ENCODE measurements around the gene PPP1R9B. TPM values are rescaled to one million over a fixed set of nuclear protein-coding genes. Genes with fewer than 3 reads are reported as not detected.

Gene PPP1R9B
- total RNA-seq: 92.6 TPM
- long read RNA-seq, full-length matches to known transcripts: 5 of 17 reads
- long read RNA-seq, partial matches to known transcripts: 10 of 17 reads
- long read RNA-seq, other reads (novel, unspliced or antisense): 2 of 17 reads

- TF ChIP-seq, protein P1, sequence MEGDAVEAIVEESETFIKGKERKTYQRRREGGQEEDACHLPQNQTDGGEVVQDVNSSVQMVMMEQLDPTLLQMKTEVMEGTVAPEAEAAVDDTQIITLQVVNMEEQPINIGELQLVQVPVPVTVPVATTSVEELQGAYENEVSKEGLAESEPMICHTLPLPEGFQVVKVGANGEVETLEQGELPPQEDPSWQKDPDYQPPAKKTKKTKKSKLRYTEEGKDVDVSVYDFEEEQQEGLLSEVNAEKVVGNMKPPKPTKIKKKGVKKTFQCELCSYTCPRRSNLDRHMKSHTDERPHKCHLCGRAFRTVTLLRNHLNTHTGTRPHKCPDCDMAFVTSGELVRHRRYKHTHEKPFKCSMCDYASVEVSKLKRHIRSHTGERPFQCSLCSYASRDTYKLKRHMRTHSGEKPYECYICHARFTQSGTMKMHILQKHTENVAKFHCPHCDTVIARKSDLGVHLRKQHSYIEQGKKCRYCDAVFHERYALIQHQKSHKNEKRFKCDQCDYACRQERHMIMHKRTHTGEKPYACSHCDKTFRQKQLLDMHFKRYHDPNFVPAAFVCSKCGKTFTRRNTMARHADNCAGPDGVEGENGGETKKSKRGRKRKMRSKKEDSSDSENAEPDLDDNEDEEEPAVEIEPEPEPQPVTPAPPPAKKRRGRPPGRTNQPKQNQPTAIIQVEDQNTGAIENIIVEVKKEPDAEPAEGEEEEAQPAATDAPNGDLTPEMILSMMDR (IDR thresholded peaks at IDR 0.05): no peak
- Histone ChIP-seq H3K4me1 (peaks cover 68% of the 10 kb centered on the region), H3K27me3 (ENCODE audit: low read depth) (no peaks in the 10 kb centered on the region), H3K27ac (peak within 1 kb of the TSS; percentile 86), H3K36me3 (peaks cover 15% of the 10 kb centered on the region), H3K9me3 (no peaks in the 10 kb centered on the region), H3K4me3 (peak within 1 kb of the TSS; percentile 78)
- intact Hi-C loops (cut with DNase I): no loop called here
- ATAC-seq (peak in 1 of 2 donors; percentile 4), DNase-seq (no peak)
Observed at GRCh38 chr17:50150354-50151040, at the start of gene PPP1R9B. Gene PPP1R9B, minus strand, starts transcription at chr17:50150677. Its CDS starts 164 bp downstream, at chr17:50150513.

- peaks cover 34% of the 10 kb centered on the region for H3K36me3 ChIP-seq
- TF ChIP-seq, protein P1 (IDR thresholded peaks at IDR 0.05): no peak
- H3K27me3 ChIP-seq (ENCODE audit: low read depth): peaks cover 32% of the 10 kb centered on the region
- ATAC-seq: peak; percentile 95
- peak; percentile 93 for DNase-seq
- H3K27ac ChIP-seq: peak overlapping the region; percentile 79
- H3K9me3 ChIP-seq: no peaks in the 10 kb centered on the region
- H3K4me3 ChIP-seq: peak overlapping the region; percentile 57
- H3K4me1 ChIP-seq: peaks cover 45% of the 10 kb centered on the region
- intact Hi-C loops (cut with DNase I): loop anchor here (10.0 kb wide), 1 partner anchor 65 kb away; no protein-coding TSS in a partner anchor
Observed at GRCh38 chr17:50199803-50200456, 49.5 kb upstream of the PPP1R9B start.

GRCh38 chr17:50199211-50199802 lies 48.8 kb upstream of the PPP1R9B start:
- Histone ChIP-seq H3K4me1 (peaks cover 45% of the 10 kb centered on the region), H3K4me3 (peak overlapping the region; percentile 57), H3K9me3 (no peaks in the 10 kb centered on the region), H3K27me3 (ENCODE audit: low read depth) (peaks cover 32% of the 10 kb centered on the region), H3K36me3 (peaks cover 40% of the 10 kb centered on the region), H3K27ac (peak overlapping the region; percentile 79)
- TF ChIP-seq, protein P1 (IDR thresholded peaks at IDR 0.05): no peak
- intact Hi-C loops (cut with DNase I): no loop called here
- ATAC-seq (no peak), DNase-seq (peak; percentile 39)

GRCh38 chr17:50198026-50198669 lies 47.7 kb upstream of the PPP1R9B start:
- intact Hi-C loops (cut with DNase I): no loop called here
- Histone ChIP-seq H3K36me3 (peaks cover 52% of the 10 kb centered on the region), H3K27ac (no peak overlapping the region), H3K27me3 (ENCODE audit: low read depth) (peaks cover 28% of the 10 kb centered on the region), H3K9me3 (no peaks in the 10 kb centered on the region), H3K4me1 (peaks cover 41% of the 10 kb centered on the region), H3K4me3 (no peak overlapping the region)
- peak; percentile 61 for DNase-seq
- no peak for ATAC-seq
- TF ChIP-seq, protein P1 (IDR thresholded peaks at IDR 0.05): peak; percentile 66

DNA sequence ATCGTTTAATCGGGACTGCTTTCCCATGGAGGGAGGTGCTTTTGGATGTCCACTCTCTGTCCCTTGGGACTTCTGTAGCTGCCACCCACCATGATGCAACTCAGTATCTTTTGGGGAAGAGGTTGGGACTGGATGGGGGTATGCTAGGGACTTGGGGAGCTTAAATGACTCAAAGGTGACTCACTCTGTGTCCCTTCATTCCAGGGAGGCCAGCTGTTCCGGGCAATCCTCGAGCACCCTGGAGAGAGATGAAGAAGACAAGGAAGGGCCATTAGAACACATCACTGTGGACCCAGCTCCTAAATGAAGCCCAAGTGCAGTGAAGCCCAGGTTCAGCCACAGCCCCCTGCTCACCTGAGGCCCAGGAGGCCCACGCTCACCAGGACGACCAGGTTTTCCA lies 46.3 kb upstream of the PPP1R9B start:
- Histone ChIP-seq H3K27ac (peak overlapping the region; percentile 15), H3K4me1 (peaks cover 41% of the 10 kb centered on the region), H3K9me3 (no peaks in the 10 kb centered on the region), H3K27me3 (ENCODE audit: low read depth) (peaks cover 20% of the 10 kb centered on the region), H3K36me3 (peaks cover 65% of the 10 kb centered on the region), H3K4me3 (no peak overlapping the region)
- intact Hi-C loops (cut with DNase I): no loop called here
- TF ChIP-seq, protein P1 (IDR thresholded peaks at IDR 0.05): no peak
- DNase-seq (no peak), ATAC-seq (no peak)
